Natural killer cell (primary cell): ENCODE data around the gene STAP1. TPM values are rescaled to one million over a fixed set of nuclear protein-coding genes. Genes with fewer than 3 reads are reported as not detected.

ENCODE experiments used
- ATAC-seq, 3 donors: fragments of 150-1000 bp in 2 of 3; fragments of 200-7000 bp in 1 of 3; cut with Tn5 transposase; 1 replicate in 1 of 3; 2 replicates in 2 of 3; pipeline ENCODE4 v1.10.0; 2021; ENCODE audit warnings: mild to moderate bottlenecking in 2 of 3, moderate library complexity in 2 of 3
- DNase-seq, 2 donors: peaks; one replicate each; pipeline versions ENCODE4 v3.0.0 to v3.0.0-alpha.2; 2013 to 2021; ENCODE audit warnings: mixed read lengths in 1 of 2
- H3K27ac ChIP-seq: one replicate; pipeline ENCODE4 v1.5.1; 2013; ENCODE audit warnings: mild to moderate bottlenecking, low read length
- H3K27me3 ChIP-seq: one replicate; pipeline ENCODE4 v1.6.1; 2013; ENCODE audit warnings: low read length; ENCODE audit not compliant: control insufficient read depth, insufficient read depth
- H3K36me3 ChIP-seq: one replicate; pipeline ENCODE4 v1.6.1; 2013; ENCODE audit warnings: low read length; ENCODE audit not compliant: control insufficient read depth, insufficient read depth
- H3K4me1 ChIP-seq: one replicate; pipeline ENCODE4 v1.6.1; 2013; ENCODE audit warnings: low read length; ENCODE audit not compliant: control insufficient read depth, insufficient read depth
- H3K4me3 ChIP-seq: one replicate; pipeline ENCODE4 v1.5.1; 2013; ENCODE audit warnings: low read length
- H3K9me3 ChIP-seq: one replicate; pipeline ENCODE4 v1.6.1; 2013; ENCODE audit warnings: low read length; ENCODE audit not compliant: control insufficient read depth, insufficient read depth
- H3K27ac Mint-ChIP-seq, 2 donors: one replicate each; pipeline ENCODE4 v1.8.0; 2022; ENCODE audit warnings: mild to moderate bottlenecking in 2 of 2, mixed read lengths in 2 of 2, moderate library complexity in 1 of 2
- H3K27me3 Mint-ChIP-seq, 2 donors: one replicate each; pipeline ENCODE4 v1.8.0; 2022; ENCODE audit warnings: low read depth in 2 of 2, mixed read lengths in 2 of 2
- H3K36me3 Mint-ChIP-seq: one replicate; pipeline ENCODE4 v1.8.0; 2022; ENCODE audit warnings: mixed read lengths
- H3K4me1 Mint-ChIP-seq, 2 donors: one replicate each; pipeline ENCODE4 v1.8.0; 2022; ENCODE audit warnings: mixed read lengths in 2 of 2
- H3K4me3 Mint-ChIP-seq: one replicate; pipeline ENCODE4 v1.8.0; 2022; ENCODE audit warnings: mild to moderate bottlenecking, moderate library complexity, mixed read lengths
- H3K9me3 Mint-ChIP-seq, 2 donors: one replicate each; pipeline ENCODE4 v1.8.0; 2022; ENCODE audit warnings: mixed read lengths in 2 of 2
- CTCF ChIP-seq: fragments of 200-600 bp; IDR thresholded peaks from one replicate; pipeline ENCODE4 v1.8.0; 2022; ENCODE audit warnings: antibody characterized with exemption
- WGBS: methylation state at CpG from one replicate; pipeline ENCODE4 v1.1.7; 2013; ENCODE audit warnings: missing lambda C conversion rate; ENCODE audit not compliant: insufficient coverage; 5-methylcytosine and 5-hydroxymethylcytosine counted together
- intact Hi-C: fragments of 100-400 bp; cut with micrococcal nuclease; formaldehyde crosslinking; loops from one replicate; pipeline ENCODE4 v1.14.2; 2022
- total RNA-seq, 4 donors: library from RNA; stranded (reverse); fragments of 120-200 nt in 1 of 4; gene quantifications; one replicate each; pipeline versions ENCODE4 v1.2.3 to v1.2.4, GENCODE V29; 2013 to 2022

Gene STAP1
- total RNA-seq, 3 donors from 2014 or later (not counting 1 experiment from before 2014, with no cell fraction given) = 11.3 to 11.4 (median 11.4) TPM

GRCh38 chr4:67587156-67587555 lies 28.6 kb downstream of the STAP1 start:
- H3K36me3 Mint-ChIP-seq = no peaks in the 10 kb centered on the region
- intact Hi-C loops = no loop called here
- WGBS = 100% methylated on average over 1 of the region's 3 CpGs

GRCh38 chr4:67593741-67594175 lies 35.2 kb downstream of the STAP1 start:
- 87% methylated on average over 2 of the region's 2 CpGs for WGBS
- no peaks in the 10 kb centered on the region for H3K4me1 ChIP-seq
- H3K27ac ChIP-seq = no peak overlapping the region
- Mint-ChIP-seq H3K36me3 (peaks cover 13% of the 10 kb centered on the region), H3K27ac (no peak overlapping the region), H3K4me1 (no peaks in the 10 kb centered on the region), H3K9me3 (no peaks in the 10 kb centered on the region), H3K4me3 (no peak overlapping the region), H3K27me3 (no peaks in the 10 kb centered on the region)
- ATAC-seq (no peak), DNase-seq (no peak)
- H3K27me3 ChIP-seq = no peaks in the 10 kb centered on the region
- peaks cover 13% of the 10 kb centered on the region for H3K36me3 ChIP-seq
- H3K9me3 ChIP-seq = no peaks in the 10 kb centered on the region
- no peak overlapping the region for H3K4me3 ChIP-seq
- no peak for TF ChIP-seq CTCF
- intact Hi-C loops = no loop called here

More at GRCh38 chr4:67587156-67587555, 28.6 kb downstream of the STAP1 start:
- peaks cover 2% of the 10 kb centered on the region for H3K4me1 ChIP-seq
- no peaks in the 10 kb centered on the region for H3K9me3 Mint-ChIP-seq
- H3K27me3 ChIP-seq = no peaks in the 10 kb centered on the region
- no peak overlapping the region for H3K4me3 ChIP-seq
- H3K4me3 Mint-ChIP-seq = no peak overlapping the region
- peaks cover 29% of the 10 kb centered on the region for H3K36me3 ChIP-seq
- no peaks in the 10 kb centered on the region for H3K4me1 Mint-ChIP-seq
- H3K9me3 ChIP-seq = no peaks in the 10 kb centered on the region
- H3K27ac ChIP-seq = no peak overlapping the region
- no peaks in the 10 kb centered on the region for H3K27me3 Mint-ChIP-seq
- ATAC-seq = no peak
- DNase-seq = no peak
- H3K27ac Mint-ChIP-seq = no peak overlapping the region
- no peak for TF ChIP-seq CTCF

- Mint-ChIP-seq H3K27me3 (no peaks in the 10 kb centered on the region), H3K4me1 (peaks cover 0 to 5% of the 10 kb centered on the region in 2 donors), H3K4me3 (no peak overlapping the region), H3K9me3 (peaks cover 2 to 5% of the 10 kb centered on the region in 2 donors), H3K27ac (no peak overlapping the region), H3K36me3 (peaks cover 52% of the 10 kb centered on the region)
- ATAC-seq (no peak), DNase-seq (no peak)
- H3K36me3 ChIP-seq = peaks cover 11% of the 10 kb centered on the region
- H3K4me1 ChIP-seq = no peaks in the 10 kb centered on the region
- intact Hi-C loops = no loop called here
- no peak overlapping the region for H3K27ac ChIP-seq
- WGBS = 95% methylated on average over 2 of the region's 2 CpGs
- H3K27me3 ChIP-seq = no peaks in the 10 kb centered on the region
- no peaks in the 10 kb centered on the region for H3K9me3 ChIP-seq
- no peak overlapping the region for H3K4me3 ChIP-seq
- TF ChIP-seq CTCF = no peak
Measured at GRCh38 chr4:67603310-67604028, 44.9 kb downstream of the STAP1 start.

GRCh38 chr4:67604029-67604381 lies 45.5 kb downstream of the STAP1 start:
- no peaks in the 10 kb centered on the region for H3K27me3 ChIP-seq
- intact Hi-C loops = no loop called here
- H3K4me1 ChIP-seq = no peaks in the 10 kb centered on the region
- no peak overlapping the region for H3K4me3 ChIP-seq
- Mint-ChIP-seq H3K27ac (no peak overlapping the region), H3K4me3 (no peak overlapping the region), H3K27me3 (no peaks in the 10 kb centered on the region), H3K36me3 (peaks cover 51% of the 10 kb centered on the region), H3K4me1 (peaks cover 0 to 5% of the 10 kb centered on the region in 2 donors), H3K9me3 (peaks cover 2 to 5% of the 10 kb centered on the region in 2 donors)
- peaks cover 11% of the 10 kb centered on the region for H3K36me3 ChIP-seq
- H3K9me3 ChIP-seq = no peaks in the 10 kb centered on the region
- no peak for DNase-seq
- H3K27ac ChIP-seq = no peak overlapping the region
- no peak for ATAC-seq
- TF ChIP-seq CTCF = no peak
- WGBS = 100% methylated on average over 1 of the region's 2 CpGs
